ENCODE measurements around the gene NCKAP5. TPM values are rescaled to one million over a fixed set of nuclear protein-coding genes. Genes with fewer than 3 reads are reported as not detected.

The NCKAP5 gene
- total RNA-seq, 1 donor from 2014 or later = under 0.01 TPM

DNA sequence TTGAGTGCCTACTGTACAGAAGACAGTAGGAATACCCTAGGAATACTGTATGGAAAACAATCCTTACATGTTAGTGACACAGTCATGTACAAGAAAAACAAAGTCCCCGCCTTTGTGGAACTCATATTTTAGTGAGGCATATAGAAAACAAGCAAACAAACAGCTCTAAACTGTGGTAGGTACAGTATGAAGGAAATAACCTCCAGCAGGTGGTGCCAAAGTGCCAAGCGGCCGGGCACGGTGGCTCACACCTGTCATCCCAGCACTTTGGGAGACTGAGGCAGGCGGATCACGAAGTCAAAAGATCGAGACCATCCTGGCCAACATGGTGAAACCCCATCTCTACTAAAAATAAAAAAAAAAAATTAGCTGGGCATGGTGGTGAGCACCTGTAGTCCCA lies 48.6 kb downstream of the NCKAP5 start:
- peak; percentile 28 for DNase-seq

DNA sequence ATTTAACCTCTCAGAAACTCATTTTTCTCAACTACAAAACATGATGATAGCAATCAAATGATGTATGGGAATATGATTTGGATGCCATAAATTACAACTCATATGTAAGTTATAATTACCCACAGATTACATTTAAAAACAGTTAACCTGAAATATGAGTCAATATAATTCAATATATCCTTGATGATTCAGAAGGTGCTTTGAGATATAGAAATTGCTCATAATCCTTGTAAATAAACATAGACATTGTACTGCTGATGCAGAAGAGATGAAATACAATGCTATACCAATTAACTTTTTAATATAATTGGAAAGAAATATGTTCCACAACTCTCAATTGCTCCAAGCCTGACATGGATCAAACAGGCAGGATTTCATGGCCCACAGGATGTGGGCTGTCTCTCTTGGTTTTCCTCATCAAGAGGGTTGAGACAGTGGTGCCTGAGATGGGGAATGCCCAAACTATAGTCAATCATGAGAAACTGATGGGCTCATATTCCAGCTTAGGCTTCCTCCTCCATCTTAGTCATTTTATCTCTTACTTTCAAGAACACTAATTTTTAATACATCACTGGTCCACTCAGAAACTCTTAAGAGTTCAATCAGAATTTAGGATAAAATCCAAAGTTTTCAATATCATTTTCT lies 49.4 kb downstream of the NCKAP5 start:
- DNase-seq = no peak

DNA sequence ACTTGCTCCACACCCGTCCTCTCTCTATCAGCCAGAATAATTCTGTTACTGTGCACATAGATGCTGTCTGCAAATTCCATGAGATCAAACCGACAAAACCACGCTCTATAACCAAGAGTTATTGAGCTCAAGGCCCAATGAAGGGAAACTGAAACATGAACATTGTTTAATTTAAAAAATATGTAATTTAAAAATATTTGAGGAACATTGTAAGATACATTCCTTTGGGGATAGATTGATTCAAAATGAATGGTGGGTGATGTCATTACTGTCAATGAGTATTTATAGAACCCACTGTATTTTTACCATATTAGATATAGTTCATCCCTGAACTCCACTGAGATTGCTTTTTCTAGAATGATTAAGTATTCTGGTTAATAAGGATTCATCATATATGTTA lies 50.4 kb downstream of the NCKAP5 start:
- DNase-seq = no peak

DNA sequence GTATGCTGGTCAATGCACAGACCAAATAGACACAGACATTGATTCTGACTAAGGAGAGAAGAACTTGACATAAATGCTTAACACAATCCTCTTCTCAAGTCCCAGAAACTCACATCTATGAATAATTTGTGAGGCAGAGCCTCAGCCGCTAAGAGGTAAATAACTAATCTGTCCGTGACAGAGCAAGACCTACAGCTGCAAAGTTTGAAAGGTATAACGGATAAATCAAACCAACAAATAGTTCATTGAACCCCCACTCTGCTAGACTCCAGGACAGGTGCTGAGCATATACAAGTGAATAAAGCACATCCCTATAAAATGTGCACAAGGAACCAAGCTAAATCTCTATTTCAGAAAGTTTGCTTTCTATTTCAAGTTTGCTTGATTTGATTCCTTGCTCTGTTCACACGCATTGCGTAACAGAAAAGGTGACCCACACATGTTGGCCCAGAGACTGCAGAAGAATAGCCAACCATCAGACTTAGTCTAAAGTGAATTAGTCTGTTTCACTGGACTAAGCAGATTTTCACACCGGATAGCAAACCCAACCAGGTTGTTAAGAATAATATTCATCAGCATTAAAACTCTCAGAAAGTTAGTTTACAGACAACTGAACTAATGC lies 51.7 kb downstream of the NCKAP5 start:
- DNase-seq = no peak

DNA sequence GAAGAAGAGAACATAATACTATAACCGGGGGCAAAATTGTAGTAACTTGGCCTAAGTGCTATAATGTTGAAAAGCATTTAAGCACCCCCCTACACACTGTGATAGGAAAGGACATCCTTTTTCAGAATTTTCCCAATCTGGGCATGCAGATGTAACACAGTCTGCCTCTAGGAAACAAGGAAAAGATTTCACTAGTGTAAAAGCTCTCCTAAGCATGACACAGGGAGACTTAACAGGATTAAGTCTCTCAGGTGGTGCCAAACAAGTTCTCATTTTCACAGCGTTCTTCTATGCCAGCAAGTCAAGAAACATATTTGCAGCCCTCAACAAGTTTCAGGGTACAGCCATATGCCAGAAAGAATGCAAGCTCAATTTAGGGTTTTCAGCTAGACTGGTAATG lies 53.0 kb downstream of the NCKAP5 start:
- DNase-seq = no peak

DNA sequence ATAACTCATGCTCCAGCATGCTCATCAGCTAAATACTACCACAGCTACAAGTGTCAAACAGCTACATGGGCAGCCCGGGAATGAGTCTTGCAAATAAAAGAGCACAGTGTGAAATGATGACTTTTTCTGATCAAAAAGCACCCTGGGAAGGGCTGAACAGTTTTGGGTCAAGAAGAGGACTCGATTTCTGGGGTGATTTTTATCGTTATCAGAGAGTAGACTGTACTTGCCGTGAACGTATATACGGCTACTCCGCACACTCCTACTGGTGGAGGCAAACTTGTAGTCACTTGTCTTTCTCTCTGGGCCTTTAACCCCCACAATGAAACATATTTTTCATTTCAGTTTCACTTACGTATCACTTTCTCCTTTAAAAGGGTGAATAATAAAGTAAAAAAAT lies 54.4 kb downstream of the NCKAP5 start:
- DNase-seq = no peak

DNA sequence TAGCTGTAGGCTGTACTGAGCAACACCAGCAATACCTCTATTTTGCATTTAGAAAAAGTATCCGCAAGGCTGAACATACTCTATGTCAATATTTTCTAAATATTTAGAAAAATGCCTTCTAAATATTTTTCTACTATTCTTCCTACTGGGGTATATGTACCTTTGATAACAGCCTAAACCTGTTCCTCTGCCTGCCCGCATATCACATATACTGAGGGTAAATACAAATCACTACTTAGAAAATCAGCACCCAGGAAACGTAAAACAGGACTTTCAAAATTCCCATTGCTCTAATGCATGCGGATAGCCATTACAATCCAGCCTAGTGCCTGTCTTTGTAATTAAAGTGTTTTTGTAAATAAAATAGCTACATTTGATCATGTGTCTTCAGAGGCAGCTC lies 56.1 kb downstream of the NCKAP5 start:
- DNase-seq = no peak

DNA sequence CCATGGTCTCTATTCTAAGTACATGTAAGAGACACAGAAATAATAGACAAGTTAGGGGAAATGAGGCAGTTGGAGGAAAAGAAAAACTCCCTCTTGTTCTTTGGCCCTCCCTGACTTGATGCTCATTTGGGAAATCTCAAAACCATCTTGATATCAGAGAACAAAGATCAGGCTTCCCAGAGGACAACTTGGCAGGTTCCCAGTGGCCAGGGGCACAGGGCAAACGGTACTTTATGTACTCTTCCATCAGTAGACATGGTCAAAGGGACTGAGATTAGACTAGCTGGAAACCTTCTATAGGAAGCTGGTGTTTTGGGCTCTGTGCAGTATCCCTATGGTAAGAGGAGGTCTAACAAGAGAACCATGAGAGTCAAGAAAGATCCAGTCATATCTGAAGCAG lies 56.6 kb downstream of the NCKAP5 start:
- no peak for DNase-seq

DNA sequence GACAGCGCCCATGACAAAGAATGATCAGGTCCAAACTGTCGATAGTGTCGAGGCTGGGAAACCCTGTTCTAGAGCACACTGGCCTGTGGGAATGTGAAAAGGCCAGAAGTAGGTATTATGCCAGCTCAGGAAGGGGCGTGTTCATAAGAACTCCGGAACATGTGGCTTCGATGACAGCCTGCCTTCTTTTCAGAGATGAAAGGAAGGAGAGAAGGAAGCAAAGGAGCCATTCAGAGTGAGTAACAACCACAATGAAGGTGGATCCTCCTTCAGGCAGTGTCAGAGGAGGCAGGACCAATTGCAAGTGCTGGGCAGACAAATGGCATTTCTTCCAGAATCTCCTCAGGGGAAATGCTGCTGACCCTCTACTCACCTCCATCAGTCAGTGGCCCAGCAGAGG lies 58.5 kb downstream of the NCKAP5 start:
- no peak for DNase-seq

DNA sequence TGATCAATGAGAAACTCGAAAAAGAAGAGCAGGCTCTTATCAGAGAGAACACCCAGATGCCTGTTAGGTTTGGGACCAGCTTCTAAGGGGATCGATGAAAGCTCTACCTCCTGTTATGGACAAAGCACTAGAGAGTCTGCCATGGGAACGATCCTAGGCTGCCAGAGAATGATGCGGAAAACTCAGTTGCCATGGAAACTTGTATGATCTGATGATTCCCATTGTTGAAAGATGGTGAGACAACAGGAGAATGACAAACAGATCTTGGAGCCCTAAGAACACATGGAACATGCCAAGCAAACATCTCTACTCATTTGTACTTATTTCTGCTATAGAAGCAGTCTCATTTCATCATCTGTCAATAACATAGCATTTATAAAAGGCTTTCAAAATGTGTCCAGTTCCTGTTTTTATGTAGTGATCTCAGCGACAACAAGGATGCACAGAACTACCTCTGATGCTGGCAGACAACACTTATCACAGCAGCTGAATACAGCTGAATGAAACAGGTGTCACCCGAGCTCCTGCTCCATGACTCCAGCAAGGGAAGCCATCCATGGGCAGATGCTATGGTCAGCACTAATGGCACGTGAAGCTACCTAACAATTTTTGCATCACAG lies 59.6 kb downstream of the NCKAP5 start:
- DNase-seq = no peak

DNA sequence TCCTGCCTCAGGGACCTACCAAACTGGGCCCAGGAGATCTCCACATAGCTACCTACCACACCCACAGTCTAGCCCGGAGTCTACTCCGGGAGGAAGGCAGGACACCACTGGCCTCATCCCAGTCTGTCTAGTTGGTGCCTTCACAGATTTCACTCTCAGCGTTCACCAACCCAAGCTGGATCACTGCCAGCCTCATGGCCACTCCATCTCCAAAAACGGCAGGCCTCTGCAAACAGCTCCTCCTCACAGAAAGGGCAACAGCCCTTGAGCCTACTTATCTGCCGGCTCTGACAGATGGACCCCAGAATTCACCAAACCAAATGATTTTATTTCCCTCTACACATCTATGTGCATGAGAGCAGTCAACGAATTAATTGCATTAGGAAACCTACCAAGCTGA lies 61.3 kb downstream of the NCKAP5 start:
- no peak for DNase-seq

DNA sequence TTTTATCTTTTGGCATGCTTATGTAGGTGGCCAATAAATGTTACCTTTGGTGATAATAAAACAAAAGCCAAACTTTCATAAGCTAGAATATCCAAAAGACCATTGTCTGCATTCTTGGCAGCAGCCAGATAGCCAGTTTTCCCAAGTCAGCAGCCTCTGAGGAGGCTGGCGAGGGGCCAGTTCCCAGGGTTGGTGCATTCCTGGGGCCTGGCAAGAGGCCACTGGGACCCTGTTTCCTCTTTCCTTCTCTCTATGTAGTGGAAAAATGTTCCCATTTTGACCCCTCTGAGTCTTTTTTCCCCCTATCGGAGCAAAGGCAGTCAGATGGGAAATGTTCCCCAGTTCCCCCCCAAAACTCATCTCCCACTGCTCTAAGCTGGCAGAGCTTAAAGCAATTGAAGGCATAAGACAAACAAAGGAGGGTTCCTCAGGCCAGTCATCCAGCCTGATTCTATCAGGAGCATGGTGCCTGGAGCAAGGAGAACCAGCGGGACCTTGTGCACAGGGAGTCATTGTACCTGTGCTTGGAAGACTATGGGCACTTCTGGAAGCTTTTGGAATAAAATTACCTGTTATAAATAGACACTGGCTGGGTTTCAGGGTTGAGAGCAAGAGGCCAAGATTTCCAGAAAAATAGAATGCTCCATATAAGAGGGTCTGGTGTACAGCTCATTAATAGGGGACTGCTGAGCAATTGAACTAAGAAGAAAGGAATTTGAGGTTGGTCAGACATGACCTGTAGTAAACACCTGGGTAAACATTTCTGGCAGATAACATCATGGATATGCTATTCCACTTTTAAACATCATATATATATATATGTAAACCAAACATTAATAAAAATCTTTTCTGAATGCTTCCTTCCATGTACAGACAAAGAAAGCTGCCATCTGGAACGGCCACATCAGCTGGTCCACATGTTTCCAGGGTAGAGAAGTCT lies 63.4 kb downstream of the NCKAP5 start:
- DNase-seq = peak; percentile 86

DNA sequence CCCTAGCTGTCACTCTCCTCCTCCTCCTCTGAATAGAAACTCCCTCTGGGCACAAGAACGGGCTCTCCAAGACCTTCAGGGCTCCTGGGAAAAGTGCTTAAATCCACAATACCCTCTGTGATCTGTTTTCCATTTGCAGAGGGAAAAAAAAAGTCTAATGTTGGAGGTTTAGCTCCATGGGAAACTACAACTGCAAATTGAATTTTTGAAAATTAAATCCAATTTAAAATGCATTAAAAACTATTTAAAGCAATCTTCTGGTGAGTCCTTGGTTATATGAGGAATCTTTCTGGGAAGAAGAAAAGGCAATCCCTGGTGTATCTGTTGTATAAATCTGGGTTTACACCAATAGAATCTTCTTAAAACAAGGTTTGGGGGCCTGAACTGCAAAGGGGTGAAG lies 64.3 kb downstream of the NCKAP5 start:
- DNase-seq = no peak

DNA sequence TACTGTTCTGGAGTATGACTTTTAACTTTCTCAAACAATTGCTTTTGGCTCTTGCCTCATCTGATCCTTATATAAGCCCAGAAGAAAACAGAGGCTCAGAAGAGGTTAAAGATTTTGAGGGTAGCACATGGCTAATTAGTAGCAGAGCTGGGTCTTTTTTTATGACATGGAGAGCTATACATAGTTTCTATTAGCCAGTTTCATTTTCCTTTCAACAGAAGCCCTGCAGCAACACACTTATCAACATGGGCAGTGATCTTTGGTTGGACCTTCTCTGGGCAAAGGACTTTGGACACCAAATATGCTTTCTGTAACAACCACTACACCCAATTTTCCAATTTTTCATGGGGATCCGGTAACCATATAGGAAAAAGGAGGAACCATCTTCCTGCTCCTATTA lies 64.9 kb downstream of the NCKAP5 start:
- no peak for DNase-seq

DNA sequence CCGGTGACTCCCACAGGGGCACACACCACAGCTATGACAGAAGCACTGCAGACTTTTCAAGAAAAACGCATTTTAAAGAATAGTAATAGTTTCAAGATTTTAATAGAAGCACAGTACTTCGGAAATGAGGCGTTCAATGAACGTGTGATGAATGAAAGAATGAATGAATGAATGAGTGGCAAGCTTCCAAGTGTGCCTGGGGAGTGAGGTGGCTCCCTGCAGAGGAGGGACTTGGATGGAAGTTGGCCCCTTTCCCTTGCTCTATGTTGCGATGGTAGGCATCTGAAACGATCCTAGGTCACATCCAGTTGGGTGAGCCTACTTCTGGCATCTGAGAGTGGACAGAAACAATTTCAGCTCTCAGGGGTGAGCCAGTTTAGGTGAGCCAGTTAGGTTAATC lies 65.6 kb downstream of the NCKAP5 start:
- DNase-seq = no peak

DNA sequence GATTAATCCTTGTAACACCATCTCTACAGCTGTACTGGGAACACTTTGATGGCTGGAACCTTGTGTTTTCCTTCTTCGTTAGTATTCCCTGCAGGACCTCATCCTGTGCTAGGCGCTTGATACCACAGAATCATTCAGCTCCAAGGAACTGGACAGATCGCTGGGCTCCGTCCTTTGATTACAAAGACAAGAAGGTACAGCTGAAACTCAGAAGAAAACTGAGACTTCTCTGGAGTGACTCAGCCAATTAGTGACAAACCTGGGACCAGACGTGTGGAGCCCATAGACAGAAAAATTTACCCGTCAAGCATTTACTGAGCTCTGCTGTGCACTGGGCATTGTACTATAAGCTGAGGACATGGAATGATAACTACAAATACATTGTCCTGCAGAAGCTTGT lies 67.3 kb downstream of the NCKAP5 start:
- DNase-seq = no peak

DNA sequence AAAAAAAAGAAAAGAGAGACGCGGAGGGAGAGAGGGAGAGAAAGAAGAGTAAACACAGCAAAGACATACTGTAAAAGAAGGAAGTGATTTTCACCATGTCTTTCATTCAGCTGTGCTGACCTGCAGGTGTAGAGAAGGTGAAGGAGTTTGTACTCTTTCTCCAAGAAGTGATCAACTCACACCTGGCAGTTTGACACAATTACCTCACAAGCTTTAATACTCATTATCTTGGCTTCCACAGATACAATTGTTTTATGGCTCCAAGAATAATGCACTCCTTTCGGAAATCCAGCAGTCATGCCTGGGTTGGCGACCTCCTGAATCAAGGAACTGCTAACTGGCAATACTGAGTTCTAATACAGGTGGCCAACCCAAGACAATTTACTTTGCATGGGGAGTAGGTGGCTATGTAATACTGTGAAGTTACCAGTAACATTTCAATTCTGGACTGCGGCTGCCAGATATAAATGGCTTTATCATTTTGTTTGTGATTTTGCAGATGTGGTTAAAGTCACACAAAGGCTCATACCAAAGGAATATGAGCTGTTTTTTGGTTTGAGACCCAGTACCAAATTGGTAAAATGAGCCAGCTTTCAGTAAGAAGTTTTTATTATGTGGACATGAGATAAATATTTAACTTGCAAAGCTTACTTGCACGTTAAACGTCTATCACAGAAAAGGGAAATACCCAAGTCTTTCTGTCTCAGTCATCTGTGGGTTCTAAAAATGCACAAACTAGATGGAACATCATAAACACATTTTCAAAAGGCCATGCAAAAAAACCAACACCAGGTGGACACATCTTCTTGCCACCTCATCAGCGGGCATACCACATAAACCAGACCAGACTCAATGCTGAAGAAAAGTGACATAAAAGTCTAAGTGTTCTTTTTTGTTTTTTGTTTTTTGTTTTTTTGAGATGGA lies 69.3 kb downstream of the NCKAP5 start:
- DNase-seq = no peak

DNA sequence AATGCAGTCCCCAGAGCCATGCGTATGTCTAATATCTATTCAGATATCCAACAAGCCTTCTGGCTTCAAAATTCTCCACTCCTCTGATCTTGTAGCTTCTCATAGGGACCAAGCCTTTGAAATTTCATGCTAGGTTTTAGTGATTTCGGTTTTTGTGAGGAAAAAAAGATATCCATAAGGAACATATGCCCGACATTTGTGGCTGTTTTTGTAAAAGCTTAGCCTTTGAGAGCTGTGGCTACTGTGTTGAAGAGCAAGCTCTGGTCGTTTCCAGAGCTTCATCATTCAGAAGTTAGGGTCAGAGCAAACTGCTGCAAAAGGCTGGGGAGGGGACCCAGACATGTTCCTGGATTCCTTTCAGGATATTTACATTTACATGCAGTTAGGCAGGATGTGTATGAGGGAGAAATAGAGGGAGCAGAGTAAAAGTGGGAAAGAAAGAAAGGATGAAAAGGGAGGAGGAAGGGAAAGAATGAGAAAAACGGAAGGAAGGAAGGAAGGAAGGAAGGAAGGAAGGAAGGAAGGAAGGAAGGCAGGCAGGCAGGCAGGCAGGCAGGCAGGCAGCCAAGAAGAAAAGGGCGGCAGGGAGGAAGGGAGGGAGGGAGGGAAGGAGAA lies 70.2 kb downstream of the NCKAP5 start:
- no peak for DNase-seq

DNA sequence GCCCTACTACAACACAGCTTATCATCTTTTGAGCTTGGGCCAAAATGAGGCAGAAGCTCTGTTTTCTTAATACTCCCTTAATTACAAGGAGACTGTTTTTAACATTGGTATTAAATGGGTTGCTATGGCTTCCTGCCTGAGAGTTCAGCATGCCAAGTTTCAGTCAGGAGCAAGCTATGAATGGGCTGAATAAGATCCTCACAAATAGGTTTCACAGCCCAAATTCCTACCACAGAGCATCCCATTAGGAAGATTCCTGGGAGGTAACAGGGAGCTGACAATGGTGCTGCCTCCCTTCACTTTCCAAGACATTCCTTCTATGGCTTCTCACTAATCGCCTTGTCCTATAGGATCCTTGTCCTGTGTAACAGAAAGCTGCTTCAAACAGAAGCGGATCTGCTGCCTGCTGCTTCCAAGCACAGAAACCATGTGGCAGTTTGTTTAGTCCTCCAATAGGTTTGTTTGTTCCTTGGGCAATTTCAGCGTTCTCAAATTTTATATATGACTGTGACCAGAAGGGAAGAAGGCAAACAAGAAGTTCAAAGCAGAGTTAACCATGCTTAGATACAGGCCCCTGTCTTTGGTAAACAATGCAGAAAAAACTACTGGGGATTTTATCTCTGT lies 70.9 kb downstream of the NCKAP5 start:
- DNase-seq = peak; percentile 18

DNA sequence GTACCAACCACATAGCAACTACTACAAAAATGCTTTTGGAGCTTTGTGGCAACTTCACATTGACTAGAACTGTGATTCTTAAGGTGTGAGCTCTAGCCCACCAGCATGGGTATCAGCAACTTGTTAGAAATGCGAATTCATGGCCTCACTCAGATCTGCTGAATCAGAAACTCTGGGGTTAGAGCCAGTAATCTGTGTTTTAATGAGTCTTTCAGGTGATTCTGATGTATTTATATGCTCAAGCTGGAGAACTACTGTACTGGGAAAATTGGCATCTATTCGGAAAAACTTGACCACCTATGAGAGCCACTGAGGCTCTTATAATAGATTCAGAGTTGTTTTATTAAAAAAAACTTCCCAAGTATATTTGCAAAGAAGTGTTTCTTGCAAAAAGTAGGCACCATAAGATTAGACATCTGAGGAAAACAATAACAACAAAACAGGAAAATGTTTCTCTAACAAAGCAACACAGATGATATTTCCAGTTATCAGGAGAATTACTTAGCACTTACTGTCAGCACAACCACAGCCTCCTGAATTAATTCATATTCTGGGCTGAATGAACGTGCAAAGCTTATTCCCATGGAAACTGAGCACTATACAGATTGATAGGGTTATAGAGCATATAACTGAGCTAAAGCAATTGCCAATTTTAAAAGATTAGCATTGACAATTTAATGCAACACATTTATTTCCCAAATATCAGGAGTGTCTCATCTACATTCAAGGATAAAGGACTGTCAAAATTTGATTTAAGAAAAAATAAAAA lies 71.6 kb downstream of the NCKAP5 start:
- no peak for DNase-seq
